Osteoblast (primary cell): ENCODE data around the gene TCF7L1. TPM values are rescaled to one million over a fixed set of nuclear protein-coding genes. Genes with fewer than 3 reads are reported as not detected.

ENCODE experiments used
- DNase-seq: peaks from one replicate; pipeline ENCODE4 v3.0.0; 2011; ENCODE audit warnings: low spot score, mixed read lengths; ENCODE audit not compliant: insufficient read length; ENCODE audit errors: missing footprints
- H2AFZ ChIP-seq: 2 replicates; pipeline ENCODE4 v1.6.0; 2011; ENCODE audit warnings: mild to moderate bottlenecking, low read length
- H3K27ac ChIP-seq: 2 replicates; pipeline ENCODE4 v1.5.1; 2011; ENCODE audit warnings: mild to moderate bottlenecking, low read depth, low read length, moderate library complexity
- H3K27me3 ChIP-seq: 2 replicates; pipeline ENCODE4 v1.6.0; 2012; ENCODE audit warnings: mild to moderate bottlenecking, control low read depth, inconsistent platforms, low read length, moderate library complexity; ENCODE audit not compliant: insufficient read depth
- H3K36me3 ChIP-seq: 2 replicates; pipeline ENCODE4 v1.5.1; 2011; ENCODE audit warnings: mild to moderate bottlenecking, low read length, control low read depth, moderate library complexity; ENCODE audit not compliant: insufficient read depth
- H3K4me1 ChIP-seq: 2 replicates; pipeline ENCODE4 v1.5.1; 2011; ENCODE audit warnings: mild to moderate bottlenecking, low read length, control low read depth, moderate library complexity; ENCODE audit not compliant: insufficient read depth
- H3K4me2 ChIP-seq: 2 replicates; pipeline ENCODE4 v1.6.0; 2011; ENCODE audit warnings: mild to moderate bottlenecking, low read length; ENCODE audit not compliant: insufficient read depth
- H3K4me3 ChIP-seq: fragments of 200-600 bp; sonication (generic); 3 replicates; pipeline ENCODE4 v1.5.1; 2012; ENCODE audit warnings: mild to moderate bottlenecking, low read length, inconsistent platforms; ENCODE audit not compliant: insufficient read depth
- H3K79me2 ChIP-seq: 2 replicates; pipeline ENCODE4 v1.6.0; 2012; ENCODE audit warnings: mild to moderate bottlenecking, low read length, control low read depth, inconsistent platforms; ENCODE audit not compliant: insufficient read depth
- H3K9me3 ChIP-seq: 2 replicates; pipeline ENCODE4 v1.5.1; 2011; ENCODE audit warnings: low read depth, low read length, control low read depth
- H4K20me1 ChIP-seq: 2 replicates; pipeline ENCODE4 v1.6.0; 2012; ENCODE audit warnings: mild to moderate bottlenecking, low read length, control low read depth; ENCODE audit not compliant: insufficient read depth
- CTCF ChIP-seq: IDR thresholded peaks from 2 replicates; pipeline ENCODE4 v1.5.1; 2011; ENCODE audit warnings: mild to moderate bottlenecking, low read depth, low read length, moderate library complexity; ENCODE audit errors: extremely low read depth
- total RNA-seq: library from RNA; depleted of rRNA; stranded (reverse); fragments of >200 nt; gene quantifications from 2 replicates; pipeline ENCODE4 v1.2.3, GENCODE V29; 2012

Gene TCF7L1
- total RNA-seq, 1 donor: 2.5 TPM

- no peak for TF ChIP-seq CTCF
- Histone ChIP-seq H3K79me2 (no peaks in the 10 kb centered on the region), H3K4me3 (no peak overlapping the region), H3K27ac (no peak overlapping the region), H3K9me3 (no peaks in the 10 kb centered on the region), H4K20me1 (peaks cover 2% of the 10 kb centered on the region), H3K4me2 (no peak overlapping the region), H3K27me3 (no peaks in the 10 kb centered on the region), H3K4me1 (peaks cover 6% of the 10 kb centered on the region), H2AFZ (no peak overlapping the region), H3K36me3 (peaks cover 26% of the 10 kb centered on the region)
- DNase-seq: no peak
These were observed 174.3 kb downstream of the TCF7L1 start for GRCh38 chr2:85307527-85307897.

DNA sequence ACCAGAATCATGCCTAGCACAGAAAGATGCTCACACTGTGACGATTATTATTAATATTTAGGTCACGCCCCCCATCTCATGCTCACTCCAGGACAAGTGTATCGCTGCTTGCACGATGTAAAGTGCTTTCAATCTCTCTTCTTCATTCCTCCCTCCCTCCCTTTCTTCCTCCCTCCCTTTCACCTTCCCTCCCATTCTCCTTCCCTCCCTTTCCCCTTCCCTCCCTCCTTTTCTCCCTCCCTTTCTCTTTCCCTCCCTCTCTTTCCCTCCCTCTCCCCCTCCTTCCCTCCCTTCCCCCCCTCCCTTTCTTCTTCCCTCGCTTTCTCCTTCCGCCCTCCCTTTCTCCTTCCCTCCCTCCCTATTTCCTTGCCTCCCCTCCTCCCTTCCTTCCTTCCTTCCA is 175.0 kb downstream of the TCF7L1 start:
- H2AFZ ChIP-seq: no peak overlapping the region
- DNase-seq: no peak
- H4K20me1 ChIP-seq: peaks cover 2% of the 10 kb centered on the region
- no peak overlapping the region for H3K4me3 ChIP-seq
- peaks cover 24% of the 10 kb centered on the region for H3K36me3 ChIP-seq
- no peaks in the 10 kb centered on the region for H3K9me3 ChIP-seq
- H3K27me3 ChIP-seq: no peaks in the 10 kb centered on the region
- TF ChIP-seq CTCF: no peak
- no peak overlapping the region for H3K27ac ChIP-seq
- no peak overlapping the region for H3K4me2 ChIP-seq
- H3K4me1 ChIP-seq: peaks cover 10% of the 10 kb centered on the region
- no peaks in the 10 kb centered on the region for H3K79me2 ChIP-seq

DNA sequence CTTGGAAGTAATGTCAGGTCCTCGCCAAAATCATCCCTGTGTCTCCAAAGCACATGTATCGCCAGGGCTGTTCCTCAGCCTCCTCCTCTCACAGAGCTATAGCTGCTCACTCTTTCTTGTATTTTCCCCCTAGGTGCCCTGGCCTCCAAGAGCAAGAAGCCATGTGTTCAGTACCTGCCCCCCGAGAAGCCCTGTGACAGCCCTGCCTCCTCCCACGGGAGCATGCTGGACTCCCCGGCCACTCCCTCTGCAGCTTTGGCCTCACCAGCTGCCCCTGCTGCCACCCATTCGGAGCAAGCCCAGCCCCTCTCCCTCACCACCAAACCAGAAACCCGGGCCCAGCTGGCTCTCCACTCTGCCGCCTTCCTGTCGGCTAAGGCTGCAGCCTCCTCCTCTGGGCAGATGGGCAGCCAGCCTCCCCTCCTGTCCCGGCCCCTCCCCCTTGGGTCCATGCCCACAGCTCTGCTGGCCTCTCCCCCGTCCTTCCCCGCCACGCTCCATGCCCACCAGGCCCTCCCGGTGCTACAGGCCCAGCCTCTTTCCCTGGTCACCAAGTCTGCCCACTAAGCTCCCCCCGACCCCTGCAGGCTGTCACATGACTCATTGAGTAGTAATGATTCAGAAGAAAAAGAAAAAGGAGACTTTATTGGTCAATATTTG is 175.8 kb downstream of the TCF7L1 start:
- no peak overlapping the region for H3K4me3 ChIP-seq
- no peaks in the 10 kb centered on the region for H3K27me3 ChIP-seq
- TF ChIP-seq CTCF: no peak
- no peak overlapping the region for H2AFZ ChIP-seq
- peaks cover 10% of the 10 kb centered on the region for H3K4me1 ChIP-seq
- peaks cover 25% of the 10 kb centered on the region for H3K36me3 ChIP-seq
- H3K4me2 ChIP-seq: peak overlapping the region; percentile 44
- no peaks in the 10 kb centered on the region for H3K9me3 ChIP-seq
- H3K79me2 ChIP-seq: no peaks in the 10 kb centered on the region
- peak; percentile 95 for DNase-seq
- no peak overlapping the region for H3K27ac ChIP-seq
- peaks cover 2% of the 10 kb centered on the region for H4K20me1 ChIP-seq

- no peak overlapping the region for H3K27ac ChIP-seq
- H2AFZ ChIP-seq: no peak overlapping the region
- peaks cover 5% of the 10 kb centered on the region for H4K20me1 ChIP-seq
- H3K4me3 ChIP-seq: no peak overlapping the region
- no peak overlapping the region for H3K4me2 ChIP-seq
- peaks cover 32% of the 10 kb centered on the region for H3K36me3 ChIP-seq
- no peak for DNase-seq
- H3K9me3 ChIP-seq: no peaks in the 10 kb centered on the region
- no peaks in the 10 kb centered on the region for H3K27me3 ChIP-seq
- TF ChIP-seq CTCF: no peak
- no peaks in the 10 kb centered on the region for H3K79me2 ChIP-seq
- peaks cover 10% of the 10 kb centered on the region for H3K4me1 ChIP-seq
These were observed 176.6 kb downstream of the TCF7L1 start for GRCh38 chr2:85309699-85310321.
